CD8-positive, alpha-beta memory T cell (primary cell): ENCODE results near the gene ERC2. TPM values are rescaled to one million over a fixed set of nuclear protein-coding genes. Genes with fewer than 3 reads are reported as not detected.

Source experiments
- CTCF ChIA-PET: fragments of 350-600 bp; sonication (Branson Sonifier 250); formaldehyde crosslinking; loops from one replicate; lab custom pipeline; 2021; ENCODE audit warnings: antibody characterized with exemption; lab: Charles Lee
- POLR2A ChIA-PET: fragments of 350-600 bp; sonication (Branson Sonifier 250); formaldehyde crosslinking; loops from one replicate; lab custom pipeline; 2021; ENCODE audit warnings: antibody characterized with exemption; lab: Charles Lee
- DNase-seq, 5 donors: peaks; one replicate each; pipeline versions ENCODE4 v3.0.0 to v3.0.0-alpha.2; 2020 to 2022; ENCODE audit warnings: mixed read lengths in 1 of 5
- H3K27ac ChIP-seq: one replicate; pipeline ENCODE4 v1.7.0; 2013; ENCODE audit warnings: low read depth, mild to moderate bottlenecking, low read length, moderate library complexity
- H3K27me3 ChIP-seq: 2 replicates; pipeline ENCODE4 v1.7.0; 2013; ENCODE audit warnings: low read length, mild to moderate bottlenecking; ENCODE audit not compliant: insufficient read depth, poor library complexity, severe bottlenecking
- H3K36me3 ChIP-seq: 2 replicates; pipeline ENCODE4 v1.7.0; 2013; ENCODE audit warnings: mild to moderate bottlenecking, low read length, moderate library complexity; ENCODE audit not compliant: insufficient read depth
- H3K4me1 ChIP-seq: 2 replicates; pipeline ENCODE4 v1.7.0; 2013; ENCODE audit warnings: mild to moderate bottlenecking, low read length, moderate library complexity; ENCODE audit not compliant: insufficient read depth
- H3K4me3 ChIP-seq: 2 replicates; pipeline ENCODE4 v1.7.0; 2013; ENCODE audit warnings: mild to moderate bottlenecking, low read length
- H3K9me3 ChIP-seq: 2 replicates; pipeline ENCODE4 v1.7.0; 2013; ENCODE audit warnings: mild to moderate bottlenecking, low read length
- H3K27ac Mint-ChIP-seq, 8 donors: one replicate each; pipeline ENCODE4 v1.8.0; 2020 to 2021; ENCODE audit warnings: mixed read lengths in 8 of 8, mild to moderate bottlenecking in 6 of 8, inconsistent platforms in 3 of 8, moderate library complexity in 3 of 8
- H3K27me3 Mint-ChIP-seq, 2 donors: one replicate each; pipeline ENCODE4 v1.8.0; 2020 to 2021; ENCODE audit warnings: mixed read lengths in 2 of 2, mild to moderate bottlenecking in 1 of 2, moderate library complexity in 1 of 2
- H3K36me3 Mint-ChIP-seq, 3 donors: one replicate each; pipeline ENCODE4 v1.8.0; 2020 to 2021; ENCODE audit warnings: mixed read lengths in 3 of 3, inconsistent platforms in 1 of 3, mild to moderate bottlenecking in 1 of 3
- H3K4me1 Mint-ChIP-seq, 3 donors: one replicate each; pipeline ENCODE4 v1.8.0; 2020 to 2021; ENCODE audit warnings: mixed read lengths in 3 of 3, inconsistent platforms in 1 of 3, mild to moderate bottlenecking in 1 of 3
- H3K4me3 Mint-ChIP-seq, 7 donors: one replicate each; pipeline ENCODE4 v1.8.0; 2020 to 2021; ENCODE audit warnings: mixed read lengths in 7 of 7, mild to moderate bottlenecking in 6 of 7, moderate library complexity in 4 of 7, inconsistent platforms in 2 of 7
- H3K9me3 Mint-ChIP-seq, 5 donors: one replicate each; pipeline ENCODE4 v1.8.0; 2020 to 2022; ENCODE audit warnings: mixed read lengths in 5 of 5, mild to moderate bottlenecking in 3 of 5, moderate library complexity in 2 of 5, inconsistent platforms in 1 of 5
- polyA plus RNA-seq: library from polyadenylated mRNA; unstranded; fragments of 300-500 nt; fragmentation: Illumina TruSeq; gene quantifications from one replicate; pipeline ENCODE4 v1.2.3, GENCODE V29; 2021
- total RNA-seq, 2 experiments: library from RNA; stranded (reverse); gene quantifications; one replicate each; pipeline ENCODE4 v1.2.3, GENCODE V29; 2021

Gene ERC2
- total and polyA plus RNA-seq, 3 experiments from 2014 or later = not detected

GRCh38 chr3:56131974-56132590 is 336.2 kb downstream of the ERC2 start:
- ChIA-PET CTCF (no interaction called here), POLR2A (no interaction called here)
- peaks cover 0 to 7% (median 2%) of the 10 kb centered on the region in 5 donors for H3K9me3 Mint-ChIP-seq
- no peaks in the 10 kb centered on the region for H3K4me1 Mint-ChIP-seq
- Histone ChIP-seq H3K27me3 (no peaks in the 10 kb centered on the region), H3K4me3 (no peak overlapping the region), H3K36me3 (no peaks in the 10 kb centered on the region), H3K4me1 (no peaks in the 10 kb centered on the region), H3K9me3 (no peaks in the 10 kb centered on the region), H3K27ac (no peak overlapping the region)
- H3K27me3 Mint-ChIP-seq = no peaks in the 10 kb centered on the region
- no peak for DNase-seq
- H3K36me3 Mint-ChIP-seq = no peaks in the 10 kb centered on the region
- no peak overlapping the region for H3K4me3 Mint-ChIP-seq
- no peak overlapping the region for H3K27ac Mint-ChIP-seq

GRCh38 chr3:56130036-56130435 is 338.2 kb downstream of the ERC2 start:
- no peaks in the 10 kb centered on the region for H3K4me1 ChIP-seq
- no peaks in the 10 kb centered on the region for H3K9me3 ChIP-seq
- no peaks in the 10 kb centered on the region for H3K27me3 ChIP-seq
- Mint-ChIP-seq H3K27me3 (peaks cover 0 to 2% of the 10 kb centered on the region in 2 donors), H3K9me3 (peaks cover 0 to 10% (median 2%) of the 10 kb centered on the region in 5 donors), H3K27ac (no peak overlapping the region), H3K4me1 (no peaks in the 10 kb centered on the region), H3K4me3 (no peak overlapping the region), H3K36me3 (no peaks in the 10 kb centered on the region)
- H3K36me3 ChIP-seq = no peaks in the 10 kb centered on the region
- ChIA-PET CTCF (no interaction called here), POLR2A (no interaction called here)
- no peak overlapping the region for H3K27ac ChIP-seq
- DNase-seq = no peak
- no peak overlapping the region for H3K4me3 ChIP-seq

- Mint-ChIP-seq H3K4me1 (no peaks in the 10 kb centered on the region), H3K9me3 (peaks cover 0 to 10% (median 1%) of the 10 kb centered on the region in 5 donors), H3K4me3 (no peak overlapping the region), H3K27ac (no peak overlapping the region), H3K36me3 (no peaks in the 10 kb centered on the region), H3K27me3 (peaks cover 0 to 2% of the 10 kb centered on the region in 2 donors)
- ChIA-PET POLR2A (no interaction called here), CTCF (no interaction called here)
- Histone ChIP-seq H3K4me1 (no peaks in the 10 kb centered on the region), H3K27ac (no peak overlapping the region), H3K36me3 (no peaks in the 10 kb centered on the region), H3K9me3 (no peaks in the 10 kb centered on the region), H3K27me3 (no peaks in the 10 kb centered on the region), H3K4me3 (no peak overlapping the region)
- DNase-seq = no peak
Measured at GRCh38 chr3:56126632-56127031, 341.6 kb downstream of the ERC2 start.

GRCh38 chr3:56125358-56126005 is 342.8 kb downstream of the ERC2 start:
- Mint-ChIP-seq H3K27ac (no peak overlapping the region), H3K4me1 (no peaks in the 10 kb centered on the region), H3K27me3 (peaks cover 0 to 2% of the 10 kb centered on the region in 2 donors), H3K4me3 (no peak overlapping the region), H3K9me3 (peaks cover 0 to 4% (median 1%) of the 10 kb centered on the region in 5 donors), H3K36me3 (no peaks in the 10 kb centered on the region)
- no peak overlapping the region for H3K27ac ChIP-seq
- H3K4me3 ChIP-seq = no peak overlapping the region
- H3K27me3 ChIP-seq = no peaks in the 10 kb centered on the region
- no peaks in the 10 kb centered on the region for H3K36me3 ChIP-seq
- H3K9me3 ChIP-seq = no peaks in the 10 kb centered on the region
- ChIA-PET CTCF (no interaction called here), POLR2A (no interaction called here)
- DNase-seq = no peak
- no peaks in the 10 kb centered on the region for H3K4me1 ChIP-seq

GRCh38 chr3:56124546-56124945 is 343.7 kb downstream of the ERC2 start:
- ChIA-PET POLR2A (no interaction called here), CTCF (no interaction called here)
- Histone ChIP-seq H3K9me3 (no peaks in the 10 kb centered on the region), H3K27ac (no peak overlapping the region), H3K4me3 (no peak overlapping the region), H3K27me3 (no peaks in the 10 kb centered on the region), H3K36me3 (no peaks in the 10 kb centered on the region), H3K4me1 (no peaks in the 10 kb centered on the region)
- peaks cover 0 to 2% of the 10 kb centered on the region in 2 donors for H3K27me3 Mint-ChIP-seq
- H3K4me1 Mint-ChIP-seq = no peaks in the 10 kb centered on the region
- no peak for DNase-seq
- no peak overlapping the region for H3K27ac Mint-ChIP-seq
- H3K9me3 Mint-ChIP-seq = peaks cover 0 to 4% (median 1%) of the 10 kb centered on the region in 5 donors
- H3K36me3 Mint-ChIP-seq = no peaks in the 10 kb centered on the region
- H3K4me3 Mint-ChIP-seq = no peak overlapping the region

- Mint-ChIP-seq H3K27me3 (peaks cover 0 to 2% of the 10 kb centered on the region in 2 donors), H3K36me3 (no peaks in the 10 kb centered on the region), H3K27ac (no peak overlapping the region), H3K4me1 (no peaks in the 10 kb centered on the region), H3K9me3 (peaks cover 0 to 4% (median 1%) of the 10 kb centered on the region in 5 donors), H3K4me3 (no peak overlapping the region)
- H3K9me3 ChIP-seq = no peaks in the 10 kb centered on the region
- no peak for DNase-seq
- no peaks in the 10 kb centered on the region for H3K4me1 ChIP-seq
- H3K27me3 ChIP-seq = no peaks in the 10 kb centered on the region
- H3K4me3 ChIP-seq = no peak overlapping the region
- CTCF ChIA-PET = no interaction called here
- no peaks in the 10 kb centered on the region for H3K36me3 ChIP-seq
- POLR2A ChIA-PET = no interaction called here
- no peak overlapping the region for H3K27ac ChIP-seq
Measured at GRCh38 chr3:56123487-56123886, 344.8 kb downstream of the ERC2 start.

- ChIA-PET CTCF (no interaction called here), POLR2A (no interaction called here)
- Histone ChIP-seq H3K36me3 (no peaks in the 10 kb centered on the region), H3K4me1 (no peaks in the 10 kb centered on the region), H3K9me3 (no peaks in the 10 kb centered on the region), H3K27me3 (no peaks in the 10 kb centered on the region), H3K27ac (no peak overlapping the region), H3K4me3 (no peak overlapping the region)
- peaks cover 0 to 2% of the 10 kb centered on the region in 2 donors for H3K27me3 Mint-ChIP-seq
- no peak overlapping the region for H3K4me3 Mint-ChIP-seq
- H3K36me3 Mint-ChIP-seq = no peaks in the 10 kb centered on the region
- H3K27ac Mint-ChIP-seq = no peak overlapping the region
- H3K4me1 Mint-ChIP-seq = no peaks in the 10 kb centered on the region
- peaks cover 0 to 4% (median 0%) of the 10 kb centered on the region in 5 donors for H3K9me3 Mint-ChIP-seq
- DNase-seq = no peak
Measured at GRCh38 chr3:56122911-56123310, 345.4 kb downstream of the ERC2 start.

- Histone ChIP-seq H3K27ac (no peak overlapping the region), H3K27me3 (no peaks in the 10 kb centered on the region), H3K4me1 (no peaks in the 10 kb centered on the region), H3K4me3 (no peak overlapping the region), H3K36me3 (no peaks in the 10 kb centered on the region), H3K9me3 (no peaks in the 10 kb centered on the region)
- H3K9me3 Mint-ChIP-seq = peaks cover 0 to 1% (median 0%) of the 10 kb centered on the region in 5 donors
- POLR2A ChIA-PET = no interaction called here
- H3K4me1 Mint-ChIP-seq = no peaks in the 10 kb centered on the region
- CTCF ChIA-PET = no interaction called here
- DNase-seq = no peak
- no peaks in the 10 kb centered on the region for H3K36me3 Mint-ChIP-seq
- H3K4me3 Mint-ChIP-seq = no peak overlapping the region
- peaks cover 0 to 2% of the 10 kb centered on the region in 2 donors for H3K27me3 Mint-ChIP-seq
- H3K27ac Mint-ChIP-seq = no peak overlapping the region
Measured at GRCh38 chr3:56121716-56122115, 346.6 kb downstream of the ERC2 start.
